Measurements from ENCODE around the gene GFOD1.

DNA sequence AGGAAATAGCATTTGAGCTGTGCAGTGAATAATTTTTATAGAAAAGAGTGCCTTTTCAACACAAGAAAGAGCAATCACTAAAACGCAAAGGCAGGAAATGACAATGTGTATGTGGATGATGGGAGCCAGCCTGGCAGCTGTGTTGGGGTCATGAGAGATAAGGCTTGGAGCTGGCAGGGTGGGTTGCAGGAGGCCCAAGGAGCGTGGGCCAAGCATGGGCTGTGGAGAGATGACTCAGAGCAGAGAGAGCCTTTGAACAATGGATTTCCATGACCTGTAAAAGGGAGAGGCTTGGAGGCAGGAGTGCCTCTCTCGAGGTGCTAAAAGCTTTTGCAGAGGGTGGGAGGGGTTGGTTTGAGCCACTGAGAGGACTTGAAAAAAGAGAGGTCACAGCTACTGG is 152.4 kb downstream of the GFOD1 start:
- TF ChIP-seq POLR2A (IDR thresholded peaks at IDR 0.05; ENCODE audit: low read depth, low read length) = no peak
- TF ChIP-seq POLR2AphosphoS5 (IDR thresholded peaks at IDR 0.05; ENCODE audit: low read depth, low read length) = no peak

Data from GM12892 (cell line).